OCI-LY1 (cell line): Measurements from ENCODE around the gene RALGPS2.

Source experiments
- CTCF ChIP-seq: fragments of 200-600 bp; sonication (generic), shearing (Covaris generic); IDR thresholded peaks from 2 replicates; pipeline ENCODE4 v1.5.1; 2017; ENCODE audit warnings: mild to moderate bottlenecking, antibody characterized with exemption, low read length, moderate library complexity, mixed read lengths
- EZH2 ChIP-seq: fragments of 200-600 bp; sonication (generic), shearing (Covaris generic); IDR thresholded peaks from 2 replicates; pipeline ENCODE4 v1.8.0; 2017; ENCODE audit warnings: borderline replicate concordance, mixed run types, mild to moderate bottlenecking, antibody characterized with exemption, low read length, moderate library complexity, mixed read lengths

GRCh38 chr1:178895928-178896327 is 170.9 kb downstream of the RALGPS2 start:
- TF ChIP-seq CTCF (no peak), EZH2 (no peak)
